Measurements from ENCODE around the gene LRRC14B. TPM values are rescaled to one million over a fixed set of nuclear protein-coding genes. Genes with fewer than 3 reads are reported as not detected.
"Not testable (repeated sequence)": the region's sequence is repeated elsewhere in the genome, so short reads cannot be mapped to it uniquely, and the experiment has no call there.

LRRC14B gene
- total RNA-seq, 1 donor from 2014 or later: not detected

DNA sequence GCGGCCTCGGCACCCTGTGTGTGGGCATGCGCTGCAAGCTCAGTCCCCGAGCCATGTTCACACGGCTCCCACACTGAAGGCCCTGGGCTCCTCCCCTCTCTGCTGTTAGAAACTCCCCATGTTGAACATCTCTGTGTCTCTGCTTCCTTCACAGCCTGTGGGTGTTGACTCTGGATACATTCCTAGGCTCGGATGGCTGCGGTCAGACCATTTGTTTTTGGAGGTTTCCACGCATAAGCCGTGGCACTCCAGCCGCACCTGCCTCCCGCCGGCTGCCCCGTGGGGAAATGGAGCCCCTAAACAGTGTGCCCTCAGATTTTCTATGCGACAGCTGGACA is 31.2 kb upstream of the LRRC14B start:
- no peak for DNase-seq (ENCODE audit: low spot score)

DNA sequence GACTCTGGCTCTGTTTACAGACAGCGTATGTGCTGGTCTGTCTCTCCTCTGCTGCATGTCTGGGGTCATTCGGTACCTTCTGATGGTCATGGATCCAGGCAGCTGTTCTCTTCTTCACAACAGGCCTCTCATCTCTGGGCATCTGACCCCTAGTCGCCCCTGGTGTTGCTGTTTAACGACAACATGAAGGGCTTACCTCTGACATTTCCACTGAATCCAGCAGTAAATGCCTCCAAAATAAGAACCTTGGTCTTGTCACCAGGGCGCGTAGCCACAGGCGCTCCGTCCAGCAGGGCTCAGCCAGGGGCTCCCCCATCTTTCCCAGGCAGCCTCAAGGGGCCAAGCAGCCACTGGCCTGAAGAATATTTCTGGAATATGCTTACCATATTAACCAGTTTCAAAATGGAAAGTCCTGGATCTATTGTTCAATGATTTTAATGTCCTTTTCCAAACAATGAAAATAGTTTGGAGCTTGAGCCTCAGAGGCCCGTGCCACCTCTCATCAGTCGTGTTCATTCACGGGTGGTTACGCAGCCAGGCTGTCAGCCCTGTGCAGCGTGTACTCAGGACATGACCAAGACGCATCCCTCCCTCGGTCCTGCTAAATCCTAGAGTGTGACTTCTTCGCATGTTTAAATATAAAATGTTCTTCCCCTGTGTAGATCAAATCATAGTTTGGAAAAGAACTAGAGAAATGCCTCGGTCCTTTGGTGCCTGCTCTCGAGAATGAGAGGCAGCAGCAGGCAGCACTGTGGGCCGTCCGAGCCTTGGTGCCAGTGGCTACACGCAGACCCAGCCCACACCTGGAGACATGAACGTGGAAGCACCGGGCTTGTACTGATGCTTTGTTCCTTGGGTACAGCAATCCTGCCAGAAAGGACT is 30.1 kb upstream of the LRRC14B start:
- DNase-seq (ENCODE audit: low spot score): no peak

- no peak for DNase-seq (ENCODE audit: low spot score)
Measured at GRCh38 chr5:161803-162110, 29.5 kb upstream of the LRRC14B start.

- DNase-seq (ENCODE audit: low spot score): no peak
Measured at GRCh38 chr5:162190-162564, 29.1 kb upstream of the LRRC14B start.

DNA sequence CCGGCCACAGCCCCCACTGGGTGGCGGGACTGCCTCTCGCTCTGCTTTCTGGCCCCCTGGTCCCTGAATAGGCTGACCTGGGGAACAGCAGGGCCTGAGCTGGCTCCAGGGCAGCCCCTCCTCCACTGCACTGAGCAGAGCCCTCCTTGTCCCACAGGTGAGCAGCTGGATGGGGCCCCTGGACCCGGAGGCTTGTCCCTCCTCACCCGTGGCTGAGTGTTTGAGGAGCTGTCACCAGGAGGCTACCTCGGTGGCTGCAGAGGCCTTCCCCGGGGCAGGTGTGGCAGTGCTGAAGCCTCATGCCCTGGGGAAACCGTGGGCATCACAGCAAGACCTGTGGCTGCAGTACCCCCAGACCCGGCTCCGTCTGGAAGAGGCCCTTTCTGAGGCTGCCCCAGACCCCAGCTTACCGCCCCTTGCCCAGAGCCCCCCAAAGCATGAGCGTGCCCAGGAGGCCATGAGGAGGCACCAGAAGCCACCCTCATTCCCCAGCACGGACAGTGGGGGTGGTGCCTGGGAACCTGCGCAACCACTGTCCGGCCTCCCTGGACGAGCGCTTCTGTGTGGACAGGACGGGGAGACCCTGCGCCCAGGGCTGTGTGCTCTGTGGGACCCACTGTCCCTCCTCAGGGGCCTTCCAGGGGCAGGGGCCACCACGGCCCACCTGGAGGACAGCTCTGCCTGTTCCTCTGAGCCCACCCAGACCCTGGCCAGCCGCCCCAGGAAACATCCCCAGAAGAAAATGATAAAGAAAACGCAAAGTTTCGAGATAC is 28.5 kb upstream of the LRRC14B start:
- no peak for DNase-seq (ENCODE audit: low spot score)

DNA sequence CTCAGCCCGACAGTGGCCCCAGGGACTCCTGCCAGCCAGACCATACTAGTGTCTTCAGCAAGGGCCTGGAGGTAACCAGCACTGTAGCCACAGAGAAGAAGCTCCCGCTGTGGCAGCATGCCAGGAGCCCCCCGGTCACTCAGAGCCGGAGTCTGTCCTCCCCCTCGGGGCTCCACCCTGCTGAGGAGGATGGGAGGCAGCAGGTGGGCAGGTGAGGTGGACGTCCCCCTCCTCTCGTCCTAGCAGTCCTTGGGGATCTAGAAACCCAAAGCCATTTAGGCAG is 28.0 kb upstream of the LRRC14B start:
- DNase-seq (ENCODE audit: low spot score): no peak

DNA sequence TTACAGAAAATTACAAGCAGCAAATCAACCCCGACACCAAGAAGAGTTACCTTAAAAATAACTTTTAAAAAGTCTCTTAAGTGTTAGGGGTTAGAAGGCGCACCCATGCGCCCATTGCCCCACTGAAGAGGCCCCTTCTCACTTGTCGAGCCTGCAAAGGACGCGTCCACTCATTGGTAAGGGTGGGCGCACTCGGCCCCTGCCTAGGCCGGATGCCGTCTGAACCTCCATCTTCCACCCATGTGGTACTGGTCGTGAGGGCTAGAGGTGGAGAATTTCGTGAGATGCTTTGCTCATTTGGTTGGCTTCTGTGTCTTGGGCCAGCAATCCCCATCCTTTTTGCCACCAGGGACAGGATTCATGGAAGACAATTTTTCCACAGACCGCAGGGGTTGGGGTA is 27.5 kb upstream of the LRRC14B start:
- DNase-seq (ENCODE audit: low spot score): no peak

DNA sequence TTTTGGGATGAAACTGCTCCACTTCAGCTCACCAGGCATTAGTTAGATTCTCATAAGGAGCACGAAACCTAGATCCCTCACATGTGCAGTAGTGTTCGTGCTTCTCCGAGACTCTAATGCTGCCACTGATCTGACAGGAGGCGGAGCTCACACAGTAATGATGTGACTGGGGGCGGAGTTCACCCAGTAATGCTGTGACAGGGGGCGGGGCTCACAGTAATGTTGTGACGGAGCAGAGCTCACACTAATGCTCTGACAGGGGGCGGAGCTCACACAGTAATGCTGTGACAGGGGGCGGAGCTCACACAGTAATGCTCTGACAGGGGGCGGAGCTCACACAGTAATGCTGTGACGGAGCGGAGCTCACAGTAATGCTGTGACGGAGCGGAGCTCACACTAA is 27.1 kb upstream of the LRRC14B start:
- no peak for DNase-seq (ENCODE audit: low spot score)

GRCh38 chr5:164783-165182 is 26.5 kb upstream of the LRRC14B start:
- not testable (repeated sequence) for DNase-seq (ENCODE audit: low spot score)

DNA sequence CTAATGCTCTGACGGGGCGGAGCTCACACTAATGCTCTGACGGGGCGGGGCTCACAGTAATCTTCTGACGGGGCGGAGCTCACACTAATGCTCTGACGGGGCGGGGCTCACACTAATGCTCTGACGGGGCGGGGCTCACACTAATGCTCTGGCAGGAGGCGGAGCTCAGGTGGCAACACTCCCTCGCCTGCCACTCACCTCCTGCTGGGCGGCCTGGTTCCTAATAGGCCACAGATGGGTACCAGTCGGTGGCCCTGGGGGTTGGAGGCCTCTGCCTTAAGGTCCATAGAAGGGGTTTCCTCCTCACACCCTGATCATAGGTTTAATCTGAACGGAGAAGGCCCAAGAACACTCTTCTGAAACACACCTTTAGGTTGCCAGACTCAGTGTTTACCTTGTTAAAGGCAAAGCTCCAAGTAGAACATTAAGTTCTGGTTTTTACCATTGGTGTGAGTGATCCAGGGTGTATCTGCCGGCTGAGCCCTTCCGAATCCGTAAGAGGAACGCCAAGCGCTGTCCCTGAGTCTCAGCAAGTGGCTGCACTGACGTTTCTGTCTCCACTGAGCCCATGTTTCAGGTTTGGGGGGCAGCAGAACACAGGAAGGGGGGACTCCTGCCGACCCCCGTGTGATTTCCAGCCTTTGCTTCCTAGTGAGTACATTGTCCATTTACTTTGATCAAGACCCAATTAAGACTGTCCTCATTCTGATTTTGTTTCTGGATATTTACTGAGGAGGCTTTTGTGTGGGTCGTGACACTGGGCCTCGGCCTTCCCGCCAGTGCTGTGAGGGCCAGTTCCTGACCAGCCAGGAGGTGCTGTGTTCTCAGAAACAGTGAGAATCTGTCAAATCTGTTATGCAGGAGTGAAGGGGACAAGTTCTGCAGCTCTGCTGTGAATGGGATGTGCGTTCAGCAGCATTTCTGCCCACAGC is 24.6 kb upstream of the LRRC14B start:
- no peak for DNase-seq (ENCODE audit: low spot score)

- no peak for DNase-seq (ENCODE audit: low spot score)
Measured at GRCh38 chr5:167511-167910, 23.8 kb upstream of the LRRC14B start.

GRCh38 chr5:167982-168660 is 23.2 kb upstream of the LRRC14B start:
- no peak for DNase-seq (ENCODE audit: low spot score)

DNA sequence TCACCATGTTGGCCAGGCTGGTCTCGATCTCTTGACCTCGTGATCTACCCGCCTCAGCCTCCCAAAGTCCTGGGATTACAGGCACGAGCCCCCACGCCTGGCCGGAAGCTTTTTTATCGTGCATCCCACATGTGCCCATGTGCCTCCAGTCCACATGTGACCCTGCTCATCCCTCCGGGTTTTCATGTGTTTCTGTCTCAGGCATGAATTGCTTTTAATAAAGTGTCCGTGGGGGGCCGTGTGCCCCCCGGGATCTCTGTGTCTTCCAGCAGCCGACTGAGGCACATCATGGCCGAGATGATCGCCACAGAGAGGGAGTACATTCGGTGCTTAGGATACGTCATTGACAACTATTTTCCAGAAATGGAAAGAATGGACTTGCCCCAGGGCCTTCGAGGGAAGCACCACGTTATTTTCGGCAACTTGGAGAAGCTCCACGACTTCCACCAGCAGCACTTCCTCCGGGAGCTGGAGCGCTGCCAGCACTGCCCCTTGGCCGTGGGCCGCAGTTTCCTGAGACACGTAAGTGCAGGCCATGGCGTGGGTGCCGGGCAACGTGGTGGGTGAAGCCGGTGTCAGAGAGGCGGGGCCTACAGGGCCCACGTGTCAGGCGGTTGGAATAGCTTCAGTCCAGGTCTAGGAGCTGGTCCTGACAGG is 22.1 kb upstream of the LRRC14B start:
- DNase-seq (ENCODE audit: low spot score): no peak

- DNase-seq (ENCODE audit: low spot score): no peak
Measured at GRCh38 chr5:169728-170094, 21.6 kb upstream of the LRRC14B start.

GRCh38 chr5:170971-171800 is 20.1 kb upstream of the LRRC14B start:
- no peak for DNase-seq (ENCODE audit: low spot score)

DNA sequence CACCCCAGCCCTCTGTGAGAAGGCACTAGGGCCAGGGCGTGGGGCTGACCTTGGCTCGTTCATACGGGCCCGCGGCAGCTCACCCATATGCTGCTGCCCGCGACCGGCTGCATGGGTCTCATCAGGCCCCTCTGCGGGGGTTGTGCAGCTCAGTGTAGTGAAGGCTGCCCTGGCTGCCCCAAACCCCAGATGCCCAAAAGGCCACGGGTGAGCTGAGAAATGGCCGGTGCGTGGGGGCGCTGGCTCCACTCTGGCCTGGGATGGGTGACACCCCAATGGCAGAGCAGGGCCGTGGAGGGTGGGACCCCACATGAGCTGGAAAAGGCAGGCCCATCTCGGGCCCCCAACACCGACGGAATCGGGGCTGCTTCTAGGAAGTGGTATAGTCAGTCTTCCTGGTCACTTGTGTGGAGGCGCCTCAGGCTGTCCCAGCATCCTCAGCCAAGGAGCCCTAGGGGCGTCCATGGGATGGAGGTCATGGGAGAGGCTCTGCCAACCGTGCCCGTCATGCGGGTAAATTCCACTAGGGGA is 19.4 kb upstream of the LRRC14B start:
- DNase-seq (ENCODE audit: low spot score): no peak

DNA sequence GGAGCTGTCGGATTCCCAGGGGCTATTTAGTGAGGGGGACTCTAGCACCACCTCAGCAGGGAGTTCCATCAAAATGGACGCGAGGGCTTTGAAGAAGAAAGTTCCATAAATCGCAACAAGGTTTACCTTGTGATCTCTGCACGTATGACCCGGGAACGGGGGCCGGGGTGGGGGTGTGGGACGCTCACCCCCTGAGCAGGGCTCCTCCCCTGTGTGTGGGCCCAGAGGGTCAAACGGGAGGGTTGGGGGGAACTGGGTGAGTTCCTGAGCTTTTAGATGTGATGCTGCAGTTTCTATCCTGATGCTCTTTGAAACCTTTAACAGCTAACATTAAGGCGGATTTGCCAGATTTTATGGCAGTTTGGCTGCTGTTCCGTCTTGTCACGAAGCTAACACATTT is 18.9 kb upstream of the LRRC14B start:
- no peak for DNase-seq (ENCODE audit: low spot score)

DNA sequence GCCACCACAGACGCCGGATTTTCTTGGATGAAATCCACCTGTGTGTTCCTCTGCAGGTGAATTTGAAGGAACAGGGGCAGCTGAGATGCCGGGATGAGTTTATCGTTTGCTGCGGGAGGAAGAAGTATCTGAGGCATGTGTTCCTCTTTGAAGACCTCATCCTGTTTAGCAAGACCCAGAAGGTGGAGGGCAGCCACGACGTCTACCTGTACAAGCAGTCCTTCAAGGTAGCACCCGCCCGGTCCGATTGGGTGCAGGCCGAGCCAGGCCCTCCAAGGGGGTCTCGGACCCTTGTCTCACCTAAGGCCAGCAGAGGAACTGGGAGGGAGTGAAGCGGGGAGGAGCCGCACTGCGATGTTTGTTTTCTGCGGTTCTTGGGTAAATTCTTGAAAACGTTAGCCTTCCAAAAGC is 18.4 kb upstream of the LRRC14B start:
- DNase-seq (ENCODE audit: low spot score): no peak

DNA sequence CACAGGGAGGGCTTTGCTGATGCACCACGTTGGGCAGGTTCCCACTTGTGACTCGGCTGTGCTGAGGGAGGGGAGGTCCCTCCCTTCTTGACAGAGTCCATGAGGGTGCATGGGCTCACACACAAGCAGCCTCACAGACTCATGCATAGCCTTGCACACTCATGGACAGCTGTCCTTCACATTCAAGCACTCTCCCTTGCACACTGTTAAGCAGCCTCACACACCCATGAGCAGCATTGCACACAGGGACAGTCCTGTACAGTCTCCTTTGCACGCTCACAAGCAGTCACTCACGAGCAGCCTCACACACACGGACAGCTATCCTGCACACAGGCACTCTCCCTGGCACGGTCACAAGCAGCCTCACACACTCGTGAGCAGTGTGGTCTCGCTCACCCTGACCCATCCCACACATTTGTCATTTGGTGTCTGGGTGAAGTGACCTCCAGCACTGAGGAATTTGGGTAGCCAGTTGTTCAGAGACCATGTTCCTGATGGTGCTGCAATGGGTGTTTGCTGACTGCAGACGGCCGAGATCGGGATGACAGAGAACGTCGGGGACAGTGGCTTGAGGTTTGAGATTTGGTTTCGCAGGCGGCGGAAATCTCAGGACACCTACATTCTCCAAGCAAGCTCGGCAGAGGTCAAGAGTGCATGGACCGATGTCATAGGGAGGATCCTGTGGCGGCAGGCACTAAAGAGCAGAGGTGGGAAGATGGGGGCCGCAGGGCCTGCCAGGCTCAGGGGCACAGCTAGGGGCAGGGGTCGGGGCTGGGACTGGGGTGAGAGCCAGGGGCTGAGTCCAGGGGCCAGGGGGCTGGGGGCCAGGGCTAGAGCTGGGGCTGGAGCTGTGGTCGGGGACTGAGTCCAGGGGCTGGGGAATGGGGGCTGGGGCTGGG is 17.7 kb upstream of the LRRC14B start:
- no peak for DNase-seq (ENCODE audit: low spot score)

GRCh38 chr5:174291-174600 is 17.0 kb upstream of the LRRC14B start:
- DNase-seq (ENCODE audit: low spot score): no peak
